GM21576 (cell line): Measurements from ENCODE around the gene WSCD1.

ENCODE experiments used
- ATAC-seq: cut with Tn5 transposase; IDR thresholded peaks from one replicate; pipeline ENCODE4 v1.9.1; 2021; ENCODE audit warnings: mild to moderate bottlenecking, moderate library complexity; ENCODE audit not compliant: unreplicated experiment

The WSCD1 gene

GRCh38 chr17:6084311-6085161, 14.4 kb downstream of the WSCD1 start:
- ATAC-seq, result no peak

DNA sequence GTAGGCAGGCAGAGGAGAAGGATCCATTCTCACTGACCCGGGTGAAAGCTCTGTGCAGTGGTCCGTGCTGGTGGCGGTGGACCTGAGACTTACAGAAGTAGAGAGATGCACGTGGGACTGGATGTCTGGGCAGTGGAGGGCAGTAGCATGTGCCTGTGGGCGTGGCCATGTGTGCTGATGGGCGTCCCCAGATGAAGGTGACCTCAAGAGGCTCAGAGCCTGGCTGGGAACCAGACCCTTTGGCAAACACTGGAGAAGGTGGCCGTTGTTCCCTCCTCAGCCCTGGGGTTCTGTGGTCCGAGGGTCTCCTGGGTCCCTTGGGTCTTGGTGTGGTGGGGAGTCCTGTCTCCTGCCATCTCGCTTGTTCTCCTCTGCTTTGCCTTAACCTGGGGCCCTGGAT, 15.6 kb downstream of the WSCD1 start:
- ATAC-seq, result no peak

DNA sequence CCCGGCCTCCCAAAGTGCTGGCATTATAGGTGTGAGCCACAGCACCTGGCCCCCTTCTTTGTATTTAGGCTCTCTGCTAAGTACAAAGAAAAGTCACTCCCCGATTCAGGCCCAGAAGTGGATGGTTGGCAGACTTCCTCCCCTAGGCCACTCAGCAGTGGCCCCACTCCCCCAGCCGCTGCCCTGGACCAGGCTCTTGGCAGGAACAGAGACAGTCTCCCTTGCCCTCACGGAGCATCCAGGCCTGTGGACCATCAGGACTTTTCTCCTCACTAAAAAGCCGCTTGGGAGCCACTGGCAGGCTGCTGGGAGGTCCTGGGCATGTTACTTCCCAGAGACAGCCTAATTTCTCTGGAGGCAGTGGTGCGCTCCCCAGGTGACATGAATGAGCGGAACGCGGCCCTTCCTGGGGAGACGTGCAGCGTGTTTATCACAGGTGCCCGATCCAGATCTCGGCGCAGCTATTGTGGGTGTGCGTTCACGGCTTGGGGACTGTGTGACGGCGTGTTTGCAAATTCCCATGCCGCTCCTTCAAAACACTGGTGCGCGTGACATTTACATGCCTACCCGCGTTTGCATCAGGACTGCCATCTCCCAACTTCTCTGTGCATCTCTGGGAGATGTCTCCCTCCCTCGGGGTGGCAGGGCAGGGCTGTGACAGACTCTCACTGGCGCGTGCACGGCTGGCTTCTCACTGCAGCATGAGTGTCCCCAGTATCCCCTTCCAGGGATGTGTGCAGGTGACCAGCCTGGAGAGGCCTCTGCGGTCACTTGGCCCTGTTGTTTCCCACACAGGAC, 16.6 kb downstream of the WSCD1 start:
- no peak for ATAC-seq

DNA sequence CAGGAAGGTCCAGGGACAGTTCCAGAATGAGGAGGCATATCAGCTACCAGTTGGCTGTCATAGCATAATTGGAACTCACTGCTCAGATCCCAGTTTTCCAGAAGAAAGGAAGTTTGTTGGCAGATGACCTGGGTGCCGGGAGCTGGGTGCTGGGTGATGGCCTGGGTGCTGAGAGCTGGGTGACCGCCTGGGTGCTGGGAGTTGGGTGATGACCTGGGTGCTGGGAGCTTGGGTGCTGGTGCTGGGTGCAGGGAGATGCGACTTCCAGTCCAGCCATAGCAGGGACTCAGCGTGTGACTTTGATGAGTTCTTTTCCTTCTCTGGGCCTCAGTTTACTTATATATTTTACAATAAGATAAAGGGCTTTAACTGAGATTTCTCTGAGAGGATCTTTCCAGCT, 18.0 kb downstream of the WSCD1 start:
- no peak for ATAC-seq

- no peak for ATAC-seq
These were observed 20.1 kb downstream of the WSCD1 start for GRCh38 chr17:6090253-6090652.

DNA sequence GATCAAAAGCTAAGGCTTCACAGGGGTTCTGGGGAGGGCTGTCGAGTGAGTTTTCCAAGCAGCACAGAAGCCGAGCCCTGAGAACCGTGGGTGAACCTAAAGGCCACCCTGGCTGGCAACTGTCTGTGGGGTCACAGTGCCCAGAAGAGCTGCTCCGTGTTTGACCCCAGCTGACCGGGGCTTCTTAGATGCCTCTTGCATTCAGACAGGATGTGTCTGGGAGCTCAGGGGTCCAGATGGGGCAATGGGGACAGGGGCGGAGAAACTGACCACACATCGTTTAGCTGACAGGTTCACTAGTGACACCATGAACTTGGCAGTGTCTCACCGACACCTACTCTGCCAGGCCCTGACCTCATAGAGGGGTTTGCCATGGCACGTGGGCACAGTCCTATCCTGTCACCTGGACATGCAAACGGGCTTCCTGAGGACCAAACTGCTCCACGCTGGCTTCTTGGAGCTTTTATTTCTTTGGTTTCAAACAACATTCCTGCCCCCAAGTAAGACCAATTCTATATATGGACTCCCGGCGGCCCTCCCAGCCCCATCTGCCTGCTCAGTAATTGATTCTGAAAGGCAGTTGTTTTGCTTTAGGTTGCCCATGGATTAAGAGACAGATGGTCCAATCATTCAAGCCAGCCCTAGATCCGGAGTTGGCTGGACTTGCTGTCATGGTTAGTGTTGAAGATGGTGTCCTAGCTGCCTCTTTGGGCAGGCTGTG, 22.2 kb downstream of the WSCD1 start:
- ATAC-seq, result no peak

- ATAC-seq, result no peak
These were observed 22.8 kb downstream of the WSCD1 start for GRCh38 chr17:6092903-6093468.

GRCh38 chr17:6094453-6094852, 24.3 kb downstream of the WSCD1 start:
- no peak for ATAC-seq

- ATAC-seq, result no peak
These were observed 24.7 kb downstream of the WSCD1 start for GRCh38 chr17:6094926-6095325.

- no peak for ATAC-seq
These were observed 25.3 kb downstream of the WSCD1 start for GRCh38 chr17:6095501-6095900.

DNA sequence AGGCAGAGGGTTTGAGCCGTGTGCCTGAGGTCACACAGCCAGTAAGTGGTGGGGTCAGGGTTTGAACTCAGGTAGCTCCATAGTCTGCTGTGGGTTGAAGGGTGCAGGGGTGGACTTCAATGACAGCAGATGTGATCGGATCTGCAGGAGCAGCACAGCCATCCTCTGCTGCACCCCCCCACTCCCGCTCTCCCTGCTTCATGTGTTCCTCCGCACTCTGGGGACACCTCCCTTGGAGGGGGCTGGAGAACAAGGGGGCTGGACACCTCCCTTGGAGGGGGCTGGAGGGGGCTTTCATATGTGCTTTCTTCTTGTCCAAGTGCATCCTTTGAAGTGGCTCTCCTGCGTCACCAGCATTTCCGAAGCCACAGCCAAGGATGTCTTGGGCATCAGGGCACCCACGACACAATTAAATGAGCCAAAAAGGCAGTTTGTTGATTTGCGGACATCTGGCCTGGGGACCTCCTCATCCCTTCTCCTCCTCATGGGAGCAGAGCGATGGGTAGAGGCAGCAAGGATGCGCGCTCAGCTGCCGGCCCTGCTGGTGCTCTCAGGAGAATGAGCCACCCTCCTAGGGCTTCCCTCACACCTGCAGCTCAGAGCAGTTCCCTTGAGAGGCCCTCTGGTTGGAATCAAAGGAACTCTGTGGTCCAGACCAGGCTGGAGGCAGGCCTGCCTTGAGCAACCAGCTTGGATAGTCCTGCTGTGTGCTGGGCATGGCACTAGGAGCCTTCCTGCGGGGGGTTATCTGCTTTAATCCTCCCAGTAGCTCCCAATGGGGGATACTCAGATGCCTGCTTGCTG, 26.2 kb downstream of the WSCD1 start:
- no peak for ATAC-seq

DNA sequence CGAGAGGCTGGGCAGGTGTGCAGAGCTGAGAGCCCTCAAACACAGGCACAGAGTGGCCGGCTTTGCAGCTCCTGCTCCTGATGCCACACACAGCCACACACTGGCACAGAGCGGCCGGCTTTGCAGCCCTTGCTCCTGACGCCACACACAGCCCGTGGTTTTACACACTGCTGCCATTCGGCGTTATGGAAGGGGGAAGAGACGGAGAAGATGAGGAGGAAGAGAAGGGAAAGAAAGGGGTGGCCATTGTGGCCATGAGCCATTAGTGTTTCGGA, 26.8 kb downstream of the WSCD1 start:
- no peak for ATAC-seq

DNA sequence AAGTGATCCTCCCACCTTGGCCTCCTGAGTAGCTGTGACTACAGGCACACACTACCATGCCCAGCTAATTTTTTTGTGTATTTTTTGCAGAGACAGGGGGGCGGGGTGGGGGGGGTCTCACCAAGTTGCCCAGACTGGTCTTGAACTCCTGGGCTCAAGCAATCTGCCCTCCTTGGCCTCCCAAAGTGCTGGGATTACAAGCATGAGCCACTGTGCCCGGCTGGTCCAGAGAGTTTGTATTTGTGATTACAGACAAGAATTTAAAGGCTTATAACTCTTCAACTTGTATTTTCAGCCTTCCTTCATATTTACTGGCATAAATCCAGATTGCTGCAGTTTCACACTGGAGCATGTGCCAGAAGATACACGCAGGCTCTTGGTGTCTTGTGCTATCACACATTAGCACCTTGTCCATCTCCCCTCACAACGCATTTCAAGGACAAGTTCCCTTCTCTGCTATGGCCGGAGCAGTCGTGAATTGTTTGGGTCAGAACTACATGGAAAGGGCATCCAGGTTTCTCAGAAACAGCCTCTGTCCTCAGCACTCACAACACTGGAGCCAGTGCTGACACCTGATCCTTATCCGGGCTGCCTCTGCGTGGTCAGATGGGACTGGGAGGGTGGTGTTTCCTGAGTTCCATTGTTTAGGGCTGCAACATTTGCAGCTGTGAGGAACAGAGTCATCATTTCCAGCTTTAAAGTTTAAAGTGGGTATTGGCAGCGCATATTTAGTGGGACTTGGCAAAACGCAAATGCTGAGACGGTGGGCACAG, 28.1 kb downstream of the WSCD1 start:
- no peak for ATAC-seq

- ATAC-seq, result no peak
These were observed 28.6 kb downstream of the WSCD1 start for GRCh38 chr17:6098823-6099180.

DNA sequence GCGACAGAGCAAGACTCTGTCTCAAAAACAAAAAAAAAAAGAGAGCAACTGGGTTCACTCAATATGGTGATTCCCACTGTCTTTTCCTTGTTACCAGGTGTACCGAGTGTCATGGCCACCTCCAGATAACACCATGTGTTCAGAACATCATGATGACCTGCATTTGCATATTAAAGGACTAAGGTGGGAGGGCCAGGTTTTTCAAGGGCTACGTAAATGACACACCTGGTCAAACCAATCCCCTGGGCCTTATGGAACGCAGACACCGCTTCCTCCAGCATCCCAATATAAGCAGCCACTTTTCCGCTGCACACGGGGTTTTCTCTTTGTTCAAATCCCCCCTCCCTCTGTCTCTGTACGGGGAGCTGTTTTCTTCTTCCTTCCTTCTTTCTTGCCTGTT, 29.3 kb downstream of the WSCD1 start:
- no peak for ATAC-seq

- no peak for ATAC-seq
These were observed 30.0 kb downstream of the WSCD1 start for GRCh38 chr17:6100146-6100545.

DNA sequence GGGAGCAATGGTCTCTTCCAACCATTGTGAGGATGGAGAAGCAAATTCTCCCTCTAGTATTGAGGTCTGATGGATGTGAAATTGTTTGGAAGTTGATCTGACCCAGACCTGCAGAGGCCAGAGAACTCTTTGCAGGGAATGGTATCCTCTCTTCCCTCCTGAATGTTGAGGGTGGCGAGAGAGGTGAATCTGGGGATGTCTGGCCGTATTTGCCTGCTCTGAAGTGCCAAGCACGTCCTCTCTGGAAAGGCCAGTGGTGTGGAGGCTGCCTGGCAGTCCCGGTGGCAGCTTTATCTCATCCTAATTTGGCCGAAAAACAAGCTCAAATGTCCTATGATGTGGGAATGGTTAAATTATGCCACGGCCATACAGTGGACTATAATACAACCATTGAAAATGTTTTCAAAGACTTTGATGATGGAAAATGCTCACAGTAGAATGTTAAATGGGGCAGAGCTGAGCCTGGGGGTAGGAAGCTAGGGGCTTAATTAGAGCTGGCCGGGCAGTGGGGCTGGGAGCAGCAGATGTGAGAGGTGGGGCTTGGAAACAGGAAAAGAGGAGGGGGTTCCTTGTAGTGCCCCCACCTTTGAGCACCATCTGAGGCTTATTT, 30.8 kb downstream of the WSCD1 start:
- no peak for ATAC-seq

GRCh38 chr17:6101706-6102105, 31.5 kb downstream of the WSCD1 start:
- ATAC-seq, result no peak

GRCh38 chr17:6102615-6103014, 32.4 kb downstream of the WSCD1 start:
- no peak for ATAC-seq
